WI38 (cell line): ENCODE results near the gene PEX14.
"Not testable (repeated sequence)": the region's sequence is repeated elsewhere in the genome, so short reads cannot be mapped to it uniquely, and the experiment has no call there.

Experiments
- H3K4me3 ChIP-seq: 2 replicates; pipeline ENCODE4 v1.5.1; 2011; ENCODE audit warnings: low read depth, mild to moderate bottlenecking, control low read depth, low read length
- CTCF ChIP-seq: IDR thresholded peaks from 2 replicates; pipeline ENCODE4 v1.5.1; 2012; ENCODE audit warnings: low read depth, mild to moderate bottlenecking, control low read depth, low read length

PEX14 gene

GRCh38 chr1:10497109-10497508 is 22.4 kb downstream of the PEX14 start:
- TF ChIP-seq CTCF = no peak
- no peak overlapping the region for H3K4me3 ChIP-seq

GRCh38 chr1:10498231-10498630 is 23.5 kb downstream of the PEX14 start:
- H3K4me3 ChIP-seq = no peak overlapping the region
- TF ChIP-seq CTCF = no peak

GRCh38 chr1:10502206-10502605 is 27.5 kb downstream of the PEX14 start:
- TF ChIP-seq CTCF = no peak
- no peak overlapping the region for H3K4me3 ChIP-seq

GRCh38 chr1:10504249-10504648 is 29.5 kb downstream of the PEX14 start:
- no peak overlapping the region for H3K4me3 ChIP-seq
- TF ChIP-seq CTCF = no peak

GRCh38 chr1:10506046-10506676 is 31.4 kb downstream of the PEX14 start:
- H3K4me3 ChIP-seq = not testable (repeated sequence)

- H3K4me3 ChIP-seq = no peak overlapping the region
- TF ChIP-seq CTCF = no peak
Observed at GRCh38 chr1:10506677-10507047, 31.9 kb downstream of the PEX14 start.

GRCh38 chr1:10507111-10507879 is 32.5 kb downstream of the PEX14 start:
- no peak overlapping the region for H3K4me3 ChIP-seq
- TF ChIP-seq CTCF = peak; percentile 91
